ENCODE results near the gene ATG2A. TPM values are rescaled to one million over a fixed set of nuclear protein-coding genes. Genes with fewer than 3 reads are reported as not detected.

The ATG2A gene
- total and polyA plus RNA-seq, 9 of the 15 experiments (the other 6 are each of a cell fraction or from before 2014, with no cell fraction given): 0.25 to 45.9 (median 5.2) TPM

DNA sequence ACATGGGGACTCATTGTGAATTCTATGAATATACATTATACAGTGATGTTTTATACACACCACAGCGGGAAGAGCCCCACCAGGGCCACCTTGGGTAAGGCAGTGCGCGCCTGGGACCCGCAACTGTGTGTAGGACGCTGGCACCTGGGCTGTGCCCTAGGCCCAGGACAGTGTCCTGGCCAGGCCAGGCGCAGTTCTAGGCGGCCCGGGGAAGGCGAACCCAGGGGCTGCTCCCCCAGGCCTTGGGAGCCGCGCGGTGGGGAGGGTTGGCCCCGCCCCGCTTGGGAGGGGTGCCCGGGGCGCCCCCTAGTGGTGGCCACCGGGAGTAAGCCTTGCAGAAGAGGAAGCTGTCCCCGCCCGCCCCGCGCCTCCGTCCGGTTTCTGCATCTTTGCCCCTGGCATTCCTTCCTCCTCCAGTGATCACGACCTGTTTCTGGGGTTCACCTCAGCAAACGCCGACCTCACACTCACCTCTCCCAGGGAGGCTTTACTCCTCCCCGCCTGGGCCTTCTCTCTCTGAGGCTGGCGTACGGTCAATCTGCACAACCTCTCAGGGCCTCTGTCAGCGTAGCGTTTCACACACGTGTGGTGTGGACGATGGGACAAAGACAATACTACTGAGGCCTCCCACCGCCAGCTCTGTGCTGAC lies 29.1 kb downstream of the ATG2A start (continued):
- TF ChIP-seq, protein P1, sequence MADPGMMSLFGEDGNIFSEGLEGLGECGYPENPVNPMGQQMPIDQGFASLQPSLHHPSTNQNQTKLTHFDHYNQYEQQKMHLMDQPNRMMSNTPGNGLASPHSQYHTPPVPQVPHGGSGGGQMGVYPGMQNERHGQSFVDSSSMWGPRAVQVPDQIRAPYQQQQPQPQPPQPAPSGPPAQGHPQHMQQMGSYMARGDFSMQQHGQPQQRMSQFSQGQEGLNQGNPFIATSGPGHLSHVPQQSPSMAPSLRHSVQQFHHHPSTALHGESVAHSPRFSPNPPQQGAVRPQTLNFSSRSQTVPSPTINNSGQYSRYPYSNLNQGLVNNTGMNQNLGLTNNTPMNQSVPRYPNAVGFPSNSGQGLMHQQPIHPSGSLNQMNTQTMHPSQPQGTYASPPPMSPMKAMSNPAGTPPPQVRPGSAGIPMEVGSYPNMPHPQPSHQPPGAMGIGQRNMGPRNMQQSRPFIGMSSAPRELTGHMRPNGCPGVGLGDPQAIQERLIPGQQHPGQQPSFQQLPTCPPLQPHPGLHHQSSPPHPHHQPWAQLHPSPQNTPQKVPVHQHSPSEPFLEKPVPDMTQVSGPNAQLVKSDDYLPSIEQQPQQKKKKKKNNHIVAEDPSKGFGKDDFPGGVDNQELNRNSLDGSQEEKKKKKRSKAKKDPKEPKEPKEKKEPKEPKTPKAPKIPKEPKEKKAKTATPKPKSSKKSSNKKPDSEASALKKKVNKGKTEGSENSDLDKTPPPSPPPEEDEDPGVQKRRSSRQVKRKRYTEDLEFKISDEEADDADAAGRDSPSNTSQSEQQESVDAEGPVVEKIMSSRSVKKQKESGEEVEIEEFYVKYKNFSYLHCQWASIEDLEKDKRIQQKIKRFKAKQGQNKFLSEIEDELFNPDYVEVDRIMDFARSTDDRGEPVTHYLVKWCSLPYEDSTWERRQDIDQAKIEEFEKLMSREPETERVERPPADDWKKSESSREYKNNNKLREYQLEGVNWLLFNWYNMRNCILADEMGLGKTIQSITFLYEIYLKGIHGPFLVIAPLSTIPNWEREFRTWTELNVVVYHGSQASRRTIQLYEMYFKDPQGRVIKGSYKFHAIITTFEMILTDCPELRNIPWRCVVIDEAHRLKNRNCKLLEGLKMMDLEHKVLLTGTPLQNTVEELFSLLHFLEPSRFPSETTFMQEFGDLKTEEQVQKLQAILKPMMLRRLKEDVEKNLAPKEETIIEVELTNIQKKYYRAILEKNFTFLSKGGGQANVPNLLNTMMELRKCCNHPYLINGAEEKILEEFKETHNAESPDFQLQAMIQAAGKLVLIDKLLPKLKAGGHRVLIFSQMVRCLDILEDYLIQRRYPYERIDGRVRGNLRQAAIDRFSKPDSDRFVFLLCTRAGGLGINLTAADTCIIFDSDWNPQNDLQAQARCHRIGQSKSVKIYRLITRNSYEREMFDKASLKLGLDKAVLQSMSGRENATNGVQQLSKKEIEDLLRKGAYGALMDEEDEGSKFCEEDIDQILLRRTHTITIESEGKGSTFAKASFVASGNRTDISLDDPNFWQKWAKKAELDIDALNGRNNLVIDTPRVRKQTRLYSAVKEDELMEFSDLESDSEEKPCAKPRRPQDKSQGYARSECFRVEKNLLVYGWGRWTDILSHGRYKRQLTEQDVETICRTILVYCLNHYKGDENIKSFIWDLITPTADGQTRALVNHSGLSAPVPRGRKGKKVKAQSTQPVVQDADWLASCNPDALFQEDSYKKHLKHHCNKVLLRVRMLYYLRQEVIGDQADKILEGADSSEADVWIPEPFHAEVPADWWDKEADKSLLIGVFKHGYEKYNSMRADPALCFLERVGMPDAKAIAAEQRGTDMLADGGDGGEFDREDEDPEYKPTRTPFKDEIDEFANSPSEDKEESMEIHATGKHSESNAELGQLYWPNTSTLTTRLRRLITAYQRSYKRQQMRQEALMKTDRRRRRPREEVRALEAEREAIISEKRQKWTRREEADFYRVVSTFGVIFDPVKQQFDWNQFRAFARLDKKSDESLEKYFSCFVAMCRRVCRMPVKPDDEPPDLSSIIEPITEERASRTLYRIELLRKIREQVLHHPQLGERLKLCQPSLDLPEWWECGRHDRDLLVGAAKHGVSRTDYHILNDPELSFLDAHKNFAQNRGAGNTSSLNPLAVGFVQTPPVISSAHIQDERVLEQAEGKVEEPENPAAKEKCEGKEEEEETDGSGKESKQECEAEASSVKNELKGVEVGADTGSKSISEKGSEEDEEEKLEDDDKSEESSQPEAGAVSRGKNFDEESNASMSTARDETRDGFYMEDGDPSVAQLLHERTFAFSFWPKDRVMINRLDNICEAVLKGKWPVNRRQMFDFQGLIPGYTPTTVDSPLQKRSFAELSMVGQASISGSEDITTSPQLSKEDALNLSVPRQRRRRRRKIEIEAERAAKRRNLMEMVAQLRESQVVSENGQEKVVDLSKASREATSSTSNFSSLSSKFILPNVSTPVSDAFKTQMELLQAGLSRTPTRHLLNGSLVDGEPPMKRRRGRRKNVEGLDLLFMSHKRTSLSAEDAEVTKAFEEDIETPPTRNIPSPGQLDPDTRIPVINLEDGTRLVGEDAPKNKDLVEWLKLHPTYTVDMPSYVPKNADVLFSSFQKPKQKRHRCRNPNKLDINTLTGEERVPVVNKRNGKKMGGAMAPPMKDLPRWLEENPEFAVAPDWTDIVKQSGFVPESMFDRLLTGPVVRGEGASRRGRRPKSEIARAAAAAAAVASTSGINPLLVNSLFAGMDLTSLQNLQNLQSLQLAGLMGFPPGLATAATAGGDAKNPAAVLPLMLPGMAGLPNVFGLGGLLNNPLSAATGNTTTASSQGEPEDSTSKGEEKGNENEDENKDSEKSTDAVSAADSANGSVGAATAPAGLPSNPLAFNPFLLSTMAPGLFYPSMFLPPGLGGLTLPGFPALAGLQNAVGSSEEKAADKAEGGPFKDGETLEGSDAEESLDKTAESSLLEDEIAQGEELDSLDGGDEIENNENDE (IDR thresholded peaks at IDR 0.05; ENCODE audit: low read depth, low read length): no peak
- TF ChIP-seq CXXC5 (CRISPR knock-in tag; IDR thresholded peaks at IDR 0.05): peak; percentile 50
- TF ChIP-seq, protein P2, sequence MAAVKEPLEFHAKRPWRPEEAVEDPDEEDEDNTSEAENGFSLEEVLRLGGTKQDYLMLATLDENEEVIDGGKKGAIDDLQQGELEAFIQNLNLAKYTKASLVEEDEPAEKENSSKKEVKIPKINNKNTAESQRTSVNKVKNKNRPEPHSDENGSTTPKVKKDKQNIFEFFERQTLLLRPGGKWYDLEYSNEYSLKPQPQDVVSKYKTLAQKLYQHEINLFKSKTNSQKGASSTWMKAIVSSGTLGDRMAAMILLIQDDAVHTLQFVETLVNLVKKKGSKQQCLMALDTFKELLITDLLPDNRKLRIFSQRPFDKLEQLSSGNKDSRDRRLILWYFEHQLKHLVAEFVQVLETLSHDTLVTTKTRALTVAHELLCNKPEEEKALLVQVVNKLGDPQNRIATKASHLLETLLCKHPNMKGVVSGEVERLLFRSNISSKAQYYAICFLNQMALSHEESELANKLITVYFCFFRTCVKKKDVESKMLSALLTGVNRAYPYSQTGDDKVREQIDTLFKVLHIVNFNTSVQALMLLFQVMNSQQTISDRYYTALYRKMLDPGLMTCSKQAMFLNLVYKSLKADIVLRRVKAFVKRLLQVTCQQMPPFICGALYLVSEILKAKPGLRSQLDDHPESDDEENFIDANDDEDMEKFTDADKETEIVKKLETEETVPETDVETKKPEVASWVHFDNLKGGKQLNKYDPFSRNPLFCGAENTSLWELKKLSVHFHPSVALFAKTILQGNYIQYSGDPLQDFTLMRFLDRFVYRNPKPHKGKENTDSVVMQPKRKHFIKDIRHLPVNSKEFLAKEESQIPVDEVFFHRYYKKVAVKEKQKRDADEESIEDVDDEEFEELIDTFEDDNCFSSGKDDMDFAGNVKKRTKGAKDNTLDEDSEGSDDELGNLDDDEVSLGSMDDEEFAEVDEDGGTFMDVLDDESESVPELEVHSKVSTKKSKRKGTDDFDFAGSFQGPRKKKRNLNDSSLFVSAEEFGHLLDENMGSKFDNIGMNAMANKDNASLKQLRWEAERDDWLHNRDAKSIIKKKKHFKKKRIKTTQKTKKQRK (IDR thresholded peaks at IDR 0.05; ENCODE audit: borderline replicate concordance, low read depth, low read length): no peak
- TF ChIP-seq ZKSCAN3 (CRISPR knock-in tag; IDR thresholded peaks at IDR 0.05): no peak
- TF ChIP-seq RBFOX2 (IDR thresholded peaks at IDR 0.05; ENCODE audit: low read depth, low read length): peak; percentile 82
- TF ChIP-seq ZNF143 (CRISPR knock-in tag; IDR thresholded peaks at IDR 0.05): no peak
- TF ChIP-seq FUS (optimal IDR thresholded peaks at IDR 0.05; ENCODE audit: low read depth, low read length): no peak
- TF ChIP-seq, protein P3, sequence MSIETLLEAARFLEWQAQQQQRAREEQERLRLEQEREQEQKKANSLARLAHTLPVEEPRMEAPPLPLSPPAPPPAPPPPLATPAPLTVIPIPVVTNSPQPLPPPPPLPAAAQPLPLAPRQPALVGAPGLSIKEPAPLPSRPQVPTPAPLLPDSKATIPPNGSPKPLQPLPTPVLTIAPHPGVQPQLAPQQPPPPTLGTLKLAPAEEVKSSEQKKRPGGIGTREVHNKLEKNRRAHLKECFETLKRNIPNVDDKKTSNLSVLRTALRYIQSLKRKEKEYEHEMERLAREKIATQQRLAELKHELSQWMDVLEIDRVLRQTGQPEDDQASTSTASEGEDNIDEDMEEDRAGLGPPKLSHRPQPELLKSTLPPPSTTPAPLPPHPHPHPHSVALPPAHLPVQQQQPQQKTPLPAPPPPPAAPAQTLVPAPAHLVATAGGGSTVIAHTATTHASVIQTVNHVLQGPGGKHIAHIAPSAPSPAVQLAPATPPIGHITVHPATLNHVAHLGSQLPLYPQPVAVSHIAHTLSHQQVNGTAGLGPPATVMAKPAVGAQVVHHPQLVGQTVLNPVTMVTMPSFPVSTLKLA (conservative IDR thresholded peaks at IDR 0.05): peak in 1 of 2 experiments; percentile 74; a peak in 2 of 4 replicates
- no peak for TF ChIP-seq NFE2 (IDR thresholded peaks at IDR 0.05; ENCODE audit: low read depth)

Measured in K562 (cell line).